HepG2 (cell line): ENCODE results near the gene AHRR. TPM values are rescaled to one million over a fixed set of nuclear protein-coding genes. Genes with fewer than 3 reads are reported as not detected.

Experiments
- ATAC-seq: fragments of 200-7000 bp; cut with Tn5 transposase; 3 replicates; pipeline ENCODE4 v1.9.1; 2020; ENCODE audit warnings: mild to moderate bottlenecking, moderate library complexity
- BruUV-seq: library from RNA; stranded (reverse); fragments of 400-500 nt; replicated peaks from 2 replicates; lab custom pipeline; 2021; lab: Mats Ljungman, UMichigan
- CTCF ChIA-PET: fragments of 300-600 bp; formaldehyde crosslinking; extraction: SDS; loops from one replicate; lab custom pipeline; 2021; ENCODE audit warnings: low total read pairs, inconsistent platforms, low intra/inter-chr PET ratio; lab: Yijun Ruan, JAX
- POLR2A ChIA-PET: fragments of 350-600 bp; sonication (Branson Sonifier 250); formaldehyde crosslinking; loops from one replicate; lab custom pipeline; 2020; ENCODE audit warnings: antibody characterized with exemption, inconsistent platforms; lab: Yijun Ruan, JAX
- DNase-seq: peaks from one replicate; pipeline ENCODE4 v3.0.0-alpha.2; 2015; ENCODE audit warnings: low spot score
- FAIRE-seq: peaks from 3 replicates; lab custom pipeline; 2011; peaks lifted over from hg19 to GRCh38; lab: Jason Lieb, UNC
- H2AFZ ChIP-seq: one replicate; pipeline ENCODE4 v1.6.1; 2011; ENCODE audit warnings: low read length, inconsistent platforms
- H3K27ac ChIP-seq: fragments of 300-600 bp; 3 replicates; pipeline ENCODE4 v1.8.0; 2011; ENCODE audit warnings: mixed run types, mild to moderate bottlenecking, mixed read lengths, low read length, inconsistent platforms; ENCODE audit not compliant: insufficient read depth; ENCODE audit errors: extremely low read length
- H3K27me3 ChIP-seq, 2 experiments: fragments of 200-600 bp in 1 of 2; 2 replicates in 1 of 2; 3 replicates in 1 of 2; pipeline versions ENCODE4 v1.6.0 to v1.8.0; 2011; ENCODE audit warnings: low read length in 2 of 2, mild to moderate bottlenecking in 2 of 2, moderate library complexity in 2 of 2, inconsistent platforms in 1 of 2; ENCODE audit not compliant: insufficient read depth in 2 of 2, control insufficient read depth in 1 of 2
- H3K36me3 ChIP-seq, 2 experiments: fragments of 200-600 bp in 1 of 2; replicated peaks in 1 of 2; 2 replicates in 1 of 2; 3 replicates in 1 of 2; pipeline versions ENCODE4 v1.5.1 to v1.8.0; 2011; ENCODE audit warnings: low read length in 2 of 2, inconsistent platforms in 1 of 2; ENCODE audit not compliant: insufficient read depth in 2 of 2, control insufficient read depth in 1 of 2
- H3K4me1 ChIP-seq: 2 replicates; pipeline ENCODE4 v1.5.1; 2012; ENCODE audit warnings: low read length, inconsistent platforms; ENCODE audit not compliant: insufficient read depth
- H3K4me2 ChIP-seq: 2 replicates; pipeline ENCODE4 v1.6.0; 2011; ENCODE audit warnings: low read depth, low read length, inconsistent platforms
- H3K4me3 ChIP-seq, 3 experiments: fragments of 200-600 bp in 1 of 3; sonication (generic), shearing (Covaris generic) in 1 of 3; replicated peaks in 1 of 3; 2 replicates each; pipeline ENCODE4 v1.5.1; 2011 to 2016; ENCODE audit warnings: low read length in 3 of 3, inconsistent platforms in 2 of 3, low read depth in 2 of 3, mild to moderate bottlenecking in 2 of 3, control low read depth in 1 of 3, mixed read lengths in 1 of 3; ENCODE audit not compliant: insufficient read depth in 1 of 3
- H3K79me2 ChIP-seq: one replicate; pipeline ENCODE4 v1.6.1; 2011; ENCODE audit warnings: low read length, inconsistent platforms; ENCODE audit not compliant: insufficient read depth
- H3K9ac ChIP-seq: 2 replicates; pipeline ENCODE4 v1.6.0; 2011; ENCODE audit warnings: mild to moderate bottlenecking, low read depth, low read length, inconsistent platforms; ENCODE audit not compliant: insufficient read depth
- H3K9me3 ChIP-seq: 2 replicates; pipeline ENCODE4 v1.5.1; 2012; ENCODE audit warnings: mild to moderate bottlenecking, low read length
- H4K20me1 ChIP-seq: 2 replicates; pipeline ENCODE4 v1.6.0; 2011; ENCODE audit warnings: inconsistent platforms, mild to moderate bottlenecking, low read length, moderate library complexity; ENCODE audit not compliant: insufficient read depth
- FOXM1 ChIP-seq: sonication (generic); formaldehyde crosslinking; IDR thresholded peaks from 2 replicates; pipeline ENCODE4 v1.5.0; 2020; ENCODE audit warnings: missing genetic modification reagents
- HDAC1 ChIP-seq: sonication (generic); formaldehyde crosslinking; IDR thresholded peaks from 2 replicates; pipeline ENCODE4 v1.5.1; 2020; ENCODE audit warnings: mild to moderate bottlenecking, missing genetic modification reagents
- PCBP1 ChIP-seq: fragments of 200-400 bp; formaldehyde crosslinking; IDR thresholded peaks from 2 replicates; pipeline ENCODE4 v1.6.1; 2017; ENCODE audit warnings: mild to moderate bottlenecking, low read depth, low read length, borderline replicate concordance
- RBM22 ChIP-seq: fragments of 200-400 bp; formaldehyde crosslinking; optimal IDR thresholded peaks from 2 replicates; pipeline ENCODE3; 2017; ENCODE audit warnings: mild to moderate bottlenecking, low read length, moderate library complexity
- ZFP37 ChIP-seq: sonication (generic); formaldehyde crosslinking; IDR thresholded peaks from 2 replicates; pipeline ENCODE4 v1.4.0; 2020; ENCODE audit warnings: missing genetic modification reagents, borderline replicate concordance
- ZZZ3 ChIP-seq: sonication (generic); formaldehyde crosslinking; IDR thresholded peaks from 2 replicates; pipeline ENCODE4 v1.4.0; 2020; ENCODE audit warnings: missing genetic modification reagents, mild to moderate bottlenecking, borderline replicate concordance
- WGBS: methylation state at CpG from one replicate; pipeline ENCODE4 v1.1.6; 2017; ENCODE audit warnings: low lambda C conversion rate; 5-methylcytosine and 5-hydroxymethylcytosine counted together
- in situ Hi-C: cut with HindIII; loops from 2 replicates; pipeline ENCODE4 v1.10.0; 2017; ENCODE audit warnings: low pct_unique_long_range_greater_than_20kb; ENCODE audit not compliant: extremely low pct_ligation_motif_present
- intact Hi-C: fragments of 100-400 bp; cut with micrococcal nuclease; formaldehyde crosslinking; loops from one replicate; pipeline ENCODE4 v1.10.0; 2022; ENCODE audit not compliant: unreplicated experiment
- polyA plus RNA-seq, 8 experiments: library from polyadenylated mRNA; depleted of rRNA in 3 of 8; stranded (reverse) in 7 of 8; unstranded in 1 of 8; fragments of >200 nt; fragmentation: Illumina TruSeq in 4 of 8; extraction: Trizol in 4 of 8; gene quantifications; 2 replicates each; pipeline versions ENCODE4 v1.2.1 to v1.2.3, GENCODE V29; 2011 to 2016; ENCODE audit warnings: low read depth in 4 of 8, missing spikeins in 1 of 8, mixed read lengths in 1 of 8; ENCODE audit not compliant: insufficient read depth in 1 of 8
- total RNA-seq, 5 experiments: library from RNA; depleted of rRNA; stranded (reverse); fragments of >200 nt; fragmentation: Illumina TruSeq; extraction: Trizol; gene quantifications; 2 replicates each; pipeline ENCODE4 v1.2.3, GENCODE V29; 2016; ENCODE audit warnings: low read depth in 1 of 5
- TF ChIP-seq, protein P1 (sequence below): sonication (generic); formaldehyde crosslinking; conservative IDR thresholded peaks from 2 replicates; pipeline ENCODE4 v1.5.0; 2020; ENCODE audit warnings: missing genetic modification reagents
- TF ChIP-seq, protein P2 (sequence below): sonication (generic); IDR thresholded peaks from 2 replicates; pipeline ENCODE4 v1.6.1; 2016; ENCODE audit warnings: low read depth, borderline replicate concordance
- TF ChIP-seq, protein P3 (sequence below): sonication (generic); formaldehyde crosslinking; IDR thresholded peaks from 2 replicates; pipeline ENCODE4 v1.4.0; 2020; ENCODE audit warnings: mild to moderate bottlenecking, missing genetic modification reagents
- TF ChIP-seq, protein P4 (sequence below): sonication (generic); formaldehyde crosslinking; IDR thresholded peaks from 2 replicates; pipeline ENCODE4 v1.5.0; 2020; ENCODE audit warnings: missing genetic modification reagents, mild to moderate bottlenecking, borderline replicate concordance
- TF ChIP-seq, protein P5 (sequence below): sonication (generic); formaldehyde crosslinking; IDR thresholded peaks from 2 replicates; pipeline ENCODE4 v1.5.1; 2020; ENCODE audit warnings: mild to moderate bottlenecking, missing genetic modification reagents, moderate library complexity

The AHRR gene
- total and polyA plus RNA-seq, 2 of the 13 experiments (the other 11 are each of a cell fraction or from before 2014, with no cell fraction given): 0.28 to 0.35 TPM

DNA sequence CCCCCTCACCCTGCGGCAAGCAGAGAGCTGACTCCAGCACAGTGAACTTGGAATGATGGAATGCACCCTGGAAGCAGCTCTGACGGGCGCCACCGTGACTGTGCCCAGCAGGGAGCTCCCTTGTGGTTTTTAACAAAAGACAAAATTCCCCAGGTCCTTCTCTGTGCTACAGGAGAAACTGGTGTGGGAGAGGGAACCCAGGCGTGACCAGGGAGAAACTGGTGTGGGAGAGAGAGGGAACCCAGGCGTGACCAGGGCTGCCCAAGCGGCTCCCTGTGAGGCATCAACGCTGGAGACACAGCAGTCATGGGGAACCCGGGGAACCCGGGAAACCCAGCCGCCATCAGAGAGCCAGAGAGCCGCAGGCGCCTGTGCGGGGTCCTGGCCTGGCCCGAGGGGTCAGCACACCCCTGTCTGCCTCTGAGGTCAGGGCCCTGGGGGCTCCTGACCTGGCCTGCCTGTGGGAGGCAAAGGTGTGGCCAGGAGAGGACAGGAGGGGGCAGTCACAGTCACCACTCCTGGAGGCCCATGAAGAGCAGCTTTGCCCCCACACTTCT lies 3.1 kb upstream of the AHRR start (continued):
- TF ChIP-seq, protein P1, sequence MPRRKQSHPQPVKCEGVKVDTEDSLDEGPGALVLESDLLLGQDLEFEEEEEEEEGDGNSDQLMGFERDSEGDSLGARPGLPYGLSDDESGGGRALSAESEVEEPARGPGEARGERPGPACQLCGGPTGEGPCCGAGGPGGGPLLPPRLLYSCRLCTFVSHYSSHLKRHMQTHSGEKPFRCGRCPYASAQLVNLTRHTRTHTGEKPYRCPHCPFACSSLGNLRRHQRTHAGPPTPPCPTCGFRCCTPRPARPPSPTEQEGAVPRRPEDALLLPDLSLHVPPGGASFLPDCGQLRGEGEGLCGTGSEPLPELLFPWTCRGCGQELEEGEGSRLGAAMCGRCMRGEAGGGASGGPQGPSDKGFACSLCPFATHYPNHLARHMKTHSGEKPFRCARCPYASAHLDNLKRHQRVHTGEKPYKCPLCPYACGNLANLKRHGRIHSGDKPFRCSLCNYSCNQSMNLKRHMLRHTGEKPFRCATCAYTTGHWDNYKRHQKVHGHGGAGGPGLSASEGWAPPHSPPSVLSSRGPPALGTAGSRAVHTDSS: no peak
- TF ChIP-seq PCBP1: 0 out of 2 replicates have a peak, but pooled peaks have one; percentile 16

DNA sequence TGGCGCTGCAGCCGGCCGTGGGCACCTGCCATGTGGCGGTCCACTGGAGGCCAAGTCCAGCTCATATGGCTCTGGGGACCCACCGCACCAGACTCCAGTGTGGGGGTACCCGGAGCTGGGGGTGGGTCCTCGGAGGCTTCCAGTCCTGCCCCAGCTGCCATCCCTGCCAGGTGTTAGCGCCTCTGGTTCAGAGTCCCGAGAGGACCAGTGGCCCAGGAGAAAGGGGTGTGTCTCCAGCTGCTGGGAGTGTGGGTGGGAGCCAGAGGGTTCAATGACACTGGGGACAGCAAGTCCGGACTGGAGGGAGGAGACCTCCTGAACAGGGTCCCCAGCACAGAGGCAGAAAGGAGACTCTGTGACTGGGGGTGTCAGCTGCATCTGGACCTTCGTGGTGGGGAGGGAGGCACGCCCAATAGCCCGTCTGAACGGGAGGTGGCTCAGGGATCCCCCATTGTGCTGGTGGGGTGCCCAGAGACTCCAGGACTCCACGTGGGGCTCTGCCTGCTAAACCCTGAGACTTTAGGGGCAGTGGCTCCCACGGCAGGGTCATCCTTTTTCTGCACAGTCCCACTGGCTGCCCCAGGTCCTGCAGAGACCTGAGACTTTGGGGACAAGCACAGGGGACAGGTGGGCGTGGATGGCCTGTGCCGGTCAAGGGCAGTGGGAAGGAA lies 2.4 kb upstream of the AHRR start:
- BruUV-seq: no TSS peak
- H3K36me3 ChIP-seq: peaks cover 1 to 6% of the 10 kb centered on the region in 2 experiments; a peak in 2 of 5 replicates
- 12% methylated on average over 5 of the region's 18 CpGs for WGBS
- ATAC-seq: peak; percentile 14
- CTCF ChIA-PET: no interaction called here
- no peak for FAIRE-seq
- H3K79me2 ChIP-seq: no peaks in the 10 kb centered on the region
- no peak overlapping the region for H3K9ac ChIP-seq
- H3K27ac ChIP-seq: no peak overlapping the region
- in situ Hi-C loops (loop anchor here (5.0 kb wide), 1 partner anchor 118 kb away; no protein-coding TSS in a partner anchor), intact Hi-C loops (loop anchor here (5.0 kb wide), 1 partner anchor 113 kb away; no protein-coding TSS in a partner anchor)
- peaks cover 4 to 35% of the 10 kb centered on the region in 2 experiments; a peak in 4 of 5 replicates for H3K27me3 ChIP-seq
- no peak overlapping the region for H2AFZ ChIP-seq
- peak; percentile 10 for DNase-seq
- H3K4me1 ChIP-seq: peaks cover 23% of the 10 kb centered on the region
- POLR2A ChIA-PET: no interaction called here
- H4K20me1 ChIP-seq: 0 out of 2 replicates have a peak, but pooled peaks cover 3% of the 10 kb centered on the region
- H3K4me3 ChIP-seq: peak overlapping the region in 1 of 3 experiments; percentile 5; a peak in 1 of 6 replicates
- H3K9me3 ChIP-seq: no peaks in the 10 kb centered on the region
- no peak overlapping the region for H3K4me2 ChIP-seq
- no peak for TF ChIP-seq ZFP37
- no peak for TF ChIP-seq ZZZ3 (CRISPR knock-in tag)
- TF ChIP-seq HDAC1 (CRISPR knock-in tag): no peak
- no peak for TF ChIP-seq FOXM1 (CRISPR knock-in tag)
- TF ChIP-seq, protein P2, sequence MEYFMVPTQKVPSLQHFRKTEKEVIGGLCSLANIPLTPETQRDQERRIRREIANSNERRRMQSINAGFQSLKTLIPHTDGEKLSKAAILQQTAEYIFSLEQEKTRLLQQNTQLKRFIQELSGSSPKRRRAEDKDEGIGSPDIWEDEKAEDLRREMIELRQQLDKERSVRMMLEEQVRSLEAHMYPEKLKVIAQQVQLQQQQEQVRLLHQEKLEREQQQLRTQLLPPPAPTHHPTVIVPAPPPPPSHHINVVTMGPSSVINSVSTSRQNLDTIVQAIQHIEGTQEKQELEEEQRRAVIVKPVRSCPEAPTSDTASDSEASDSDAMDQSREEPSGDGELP: peak; percentile 35; the same call in 1 of the 2 replicates
- TF ChIP-seq, protein P3, sequence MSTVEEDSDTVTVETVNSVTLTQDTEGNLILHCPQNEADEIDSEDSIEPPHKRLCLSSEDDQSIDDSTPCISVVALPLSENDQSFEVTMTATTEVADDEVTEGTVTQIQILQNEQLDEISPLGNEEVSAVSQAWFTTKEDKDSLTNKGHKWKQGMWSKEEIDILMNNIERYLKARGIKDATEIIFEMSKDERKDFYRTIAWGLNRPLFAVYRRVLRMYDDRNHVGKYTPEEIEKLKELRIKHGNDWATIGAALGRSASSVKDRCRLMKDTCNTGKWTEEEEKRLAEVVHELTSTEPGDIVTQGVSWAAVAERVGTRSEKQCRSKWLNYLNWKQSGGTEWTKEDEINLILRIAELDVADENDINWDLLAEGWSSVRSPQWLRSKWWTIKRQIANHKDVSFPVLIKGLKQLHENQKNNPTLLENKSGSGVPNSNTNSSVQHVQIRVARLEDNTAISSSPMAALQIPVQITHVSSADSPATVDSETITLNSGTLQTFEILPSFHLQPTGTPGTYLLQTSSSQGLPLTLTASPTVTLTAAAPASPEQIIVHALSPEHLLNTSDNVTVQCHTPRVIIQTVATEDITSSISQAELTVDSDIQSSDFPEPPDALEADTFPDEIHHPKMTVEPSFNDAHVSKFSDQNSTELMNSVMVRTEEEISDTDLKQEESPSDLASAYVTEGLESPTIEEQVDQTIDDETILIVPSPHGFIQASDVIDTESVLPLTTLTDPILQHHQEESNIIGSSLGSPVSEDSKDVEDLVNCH: no peak
- TF ChIP-seq RBM22: peak; percentile 3
- TF ChIP-seq, protein P4, sequence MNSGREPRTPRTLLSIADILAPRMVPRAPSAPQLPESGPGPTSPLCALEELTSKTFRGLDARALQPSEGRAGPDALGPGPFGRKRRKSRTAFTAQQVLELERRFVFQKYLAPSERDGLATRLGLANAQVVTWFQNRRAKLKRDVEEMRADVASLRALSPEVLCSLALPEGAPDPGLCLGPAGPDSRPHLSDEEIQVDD (CRISPR knock-in tag): no peak
- TF ChIP-seq, protein P5, sequence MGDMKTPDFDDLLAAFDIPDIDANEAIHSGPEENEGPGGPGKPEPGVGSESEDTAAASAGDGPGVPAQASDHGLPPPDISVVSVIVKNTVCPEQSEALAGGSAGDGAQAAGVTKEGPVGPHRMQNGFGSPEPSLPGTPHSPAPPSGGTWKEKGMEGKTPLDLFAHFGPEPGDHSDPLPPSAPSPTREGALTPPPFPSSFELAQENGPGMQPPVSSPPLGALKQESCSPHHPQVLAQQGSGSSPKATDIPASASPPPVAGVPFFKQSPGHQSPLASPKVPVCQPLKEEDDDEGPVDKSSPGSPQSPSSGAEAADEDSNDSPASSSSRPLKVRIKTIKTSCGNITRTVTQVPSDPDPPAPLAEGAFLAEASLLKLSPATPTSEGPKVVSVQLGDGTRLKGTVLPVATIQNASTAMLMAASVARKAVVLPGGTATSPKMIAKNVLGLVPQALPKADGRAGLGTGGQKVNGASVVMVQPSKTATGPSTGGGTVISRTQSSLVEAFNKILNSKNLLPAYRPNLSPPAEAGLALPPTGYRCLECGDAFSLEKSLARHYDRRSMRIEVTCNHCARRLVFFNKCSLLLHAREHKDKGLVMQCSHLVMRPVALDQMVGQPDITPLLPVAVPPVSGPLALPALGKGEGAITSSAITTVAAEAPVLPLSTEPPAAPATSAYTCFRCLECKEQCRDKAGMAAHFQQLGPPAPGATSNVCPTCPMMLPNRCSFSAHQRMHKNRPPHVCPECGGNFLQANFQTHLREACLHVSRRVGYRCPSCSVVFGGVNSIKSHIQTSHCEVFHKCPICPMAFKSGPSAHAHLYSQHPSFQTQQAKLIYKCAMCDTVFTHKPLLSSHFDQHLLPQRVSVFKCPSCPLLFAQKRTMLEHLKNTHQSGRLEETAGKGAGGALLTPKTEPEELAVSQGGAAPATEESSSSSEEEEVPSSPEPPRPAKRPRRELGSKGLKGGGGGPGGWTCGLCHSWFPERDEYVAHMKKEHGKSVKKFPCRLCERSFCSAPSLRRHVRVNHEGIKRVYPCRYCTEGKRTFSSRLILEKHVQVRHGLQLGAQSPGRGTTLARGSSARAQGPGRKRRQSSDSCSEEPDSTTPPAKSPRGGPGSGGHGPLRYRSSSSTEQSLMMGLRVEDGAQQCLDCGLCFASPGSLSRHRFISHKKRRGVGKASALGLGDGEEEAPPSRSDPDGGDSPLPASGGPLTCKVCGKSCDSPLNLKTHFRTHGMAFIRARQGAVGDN (CRISPR knock-in tag): peak; percentile 25; the same call in 1 of the 2 replicates
